HG03108 (cell line): ENCODE data around the gene PLEKHG5.
"Not testable (repeated sequence)": the region's sequence is repeated elsewhere in the genome, so short reads cannot be mapped to it uniquely, and the experiment has no call there.

Experiments
- ATAC-seq: cut with Tn5 transposase; IDR thresholded peaks from one replicate; pipeline ENCODE4 v1.9.1; 2021; ENCODE audit warnings: moderate library complexity; ENCODE audit not compliant: unreplicated experiment

Gene PLEKHG5

GRCh38 chr1:6447818-6448748 is 43.4 kb downstream of the PLEKHG5 start:
- ATAC-seq = no peak

GRCh38 chr1:6447016-6447817 is 44.2 kb downstream of the PLEKHG5 start:
- no peak for ATAC-seq

- ATAC-seq = no peak
Measured at GRCh38 chr1:6446665-6447015, 44.8 kb downstream of the PLEKHG5 start.

- ATAC-seq = not testable (repeated sequence)
Measured at GRCh38 chr1:6445929-6446328, 45.5 kb downstream of the PLEKHG5 start.

GRCh38 chr1:6445062-6445763 is 46.3 kb downstream of the PLEKHG5 start:
- ATAC-seq = no peak

- ATAC-seq = no peak
Measured at GRCh38 chr1:6444377-6444776, 47.1 kb downstream of the PLEKHG5 start.

GRCh38 chr1:6443339-6444115 is 47.9 kb downstream of the PLEKHG5 start:
- ATAC-seq = no peak

- ATAC-seq = no peak
Measured at GRCh38 chr1:6441586-6441985, 49.9 kb downstream of the PLEKHG5 start.

GRCh38 chr1:6440198-6441126 is 51.0 kb downstream of the PLEKHG5 start:
- peak; percentile 58 for ATAC-seq

- no peak for ATAC-seq
Measured at GRCh38 chr1:6438047-6438525, 53.4 kb downstream of the PLEKHG5 start.

- ATAC-seq = not testable (repeated sequence)
Measured at GRCh38 chr1:6437012-6437700, 54.3 kb downstream of the PLEKHG5 start.

GRCh38 chr1:6436277-6436676 is 55.2 kb downstream of the PLEKHG5 start:
- ATAC-seq = not testable (repeated sequence)

- ATAC-seq = no peak
Measured at GRCh38 chr1:6435547-6435946, 55.9 kb downstream of the PLEKHG5 start.

- no peak for ATAC-seq
Measured at GRCh38 chr1:6435129-6435528, 56.3 kb downstream of the PLEKHG5 start.

GRCh38 chr1:6434186-6434585 is 57.3 kb downstream of the PLEKHG5 start:
- ATAC-seq = no peak

- ATAC-seq = not testable (repeated sequence)
Measured at GRCh38 chr1:6431645-6432579, 59.6 kb downstream of the PLEKHG5 start.

- ATAC-seq = not testable (repeated sequence)
Measured at GRCh38 chr1:6429660-6430411, 61.6 kb downstream of the PLEKHG5 start.
